Loucy (cell line): Measurements from ENCODE around the gene CLK3.

Source experiments
- EZH2phosphoT487 ChIP-seq: fragments of 200-600 bp; IDR thresholded peaks from 2 replicates; pipeline ENCODE4 v1.6.1; 2018; ENCODE audit warnings: antibody characterized with exemption, mild to moderate bottlenecking, moderate library complexity, borderline replicate concordance
- TF ChIP-seq, protein P1 (sequence below): fragments of 200-600 bp; sonication (generic); conservative IDR thresholded peaks from 2 replicates; pipeline ENCODE4 v1.5.1; 2014; ENCODE audit warnings: mild to moderate bottlenecking, antibody characterized with exemption, low read length

DNA sequence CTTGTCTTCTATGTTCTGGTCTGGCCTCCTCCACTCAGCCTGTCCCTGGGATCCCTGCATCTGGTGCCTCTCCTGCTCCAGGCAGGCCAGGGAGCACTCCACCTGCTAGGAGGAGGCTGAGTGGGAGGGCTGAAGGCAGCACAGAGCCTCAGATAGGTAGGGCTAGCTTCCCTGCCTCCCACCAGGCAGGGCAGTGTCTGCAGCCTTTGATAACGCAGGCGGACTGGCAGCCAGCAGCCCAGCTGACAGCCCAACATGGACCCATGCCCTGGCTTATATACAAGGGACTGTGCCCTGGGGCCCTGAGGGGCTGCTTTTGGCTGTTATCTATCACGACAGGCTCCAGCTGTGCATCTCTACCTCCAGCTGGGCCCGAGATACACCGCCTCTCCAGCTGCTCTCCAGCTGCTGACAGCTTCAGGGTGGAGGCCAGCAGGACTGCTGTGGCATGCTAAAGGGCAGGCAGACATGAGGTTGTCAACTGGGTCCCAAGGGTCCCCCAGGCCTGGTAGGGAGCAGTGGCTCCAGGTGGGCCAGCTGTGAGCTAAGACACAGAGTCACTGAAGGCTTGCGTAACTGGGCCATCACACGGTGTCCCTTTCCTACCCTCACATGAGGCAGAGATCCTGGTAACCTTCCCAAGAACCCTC lies 5.2 kb upstream of the CLK3 start:
- TF ChIP-seq, protein P1, sequence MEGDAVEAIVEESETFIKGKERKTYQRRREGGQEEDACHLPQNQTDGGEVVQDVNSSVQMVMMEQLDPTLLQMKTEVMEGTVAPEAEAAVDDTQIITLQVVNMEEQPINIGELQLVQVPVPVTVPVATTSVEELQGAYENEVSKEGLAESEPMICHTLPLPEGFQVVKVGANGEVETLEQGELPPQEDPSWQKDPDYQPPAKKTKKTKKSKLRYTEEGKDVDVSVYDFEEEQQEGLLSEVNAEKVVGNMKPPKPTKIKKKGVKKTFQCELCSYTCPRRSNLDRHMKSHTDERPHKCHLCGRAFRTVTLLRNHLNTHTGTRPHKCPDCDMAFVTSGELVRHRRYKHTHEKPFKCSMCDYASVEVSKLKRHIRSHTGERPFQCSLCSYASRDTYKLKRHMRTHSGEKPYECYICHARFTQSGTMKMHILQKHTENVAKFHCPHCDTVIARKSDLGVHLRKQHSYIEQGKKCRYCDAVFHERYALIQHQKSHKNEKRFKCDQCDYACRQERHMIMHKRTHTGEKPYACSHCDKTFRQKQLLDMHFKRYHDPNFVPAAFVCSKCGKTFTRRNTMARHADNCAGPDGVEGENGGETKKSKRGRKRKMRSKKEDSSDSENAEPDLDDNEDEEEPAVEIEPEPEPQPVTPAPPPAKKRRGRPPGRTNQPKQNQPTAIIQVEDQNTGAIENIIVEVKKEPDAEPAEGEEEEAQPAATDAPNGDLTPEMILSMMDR = no peak
- TF ChIP-seq EZH2phosphoT487 = no peak
